ENCODE data around the gene ROR1. TPM values are rescaled to one million over a fixed set of nuclear protein-coding genes. Genes with fewer than 3 reads are reported as not detected.

ROR1 gene
- total and polyA plus RNA-seq, 12 donors, result 2.9 to 36.2 (median 15.3) TPM

- no peak for DNase-seq
- H3K9me3 ChIP-seq, result no peaks in the 10 kb centered on the region
- H3K27me3 ChIP-seq, result no peaks in the 10 kb centered on the region
- H3K4me1 ChIP-seq, result peaks cover 7 to 97% (median 36%) of the 10 kb centered on the region in 9 donors
- WGBS, 2 donors, result 92 to 96% methylated on average over 7 of the region's 7 CpGs
- no peak for TF ChIP-seq CTCF (IDR thresholded peaks at IDR 0.05)
- ATAC-seq, result no peak
- no peak overlapping the region for H3K27ac ChIP-seq
- intact Hi-C loops (cut with DNase I), result loop anchor here in 1 of 10 donors (10.0 kb wide), 1 partner anchor 130 kb away; no protein-coding TSS in a partner anchor
- no peak overlapping the region for H3K4me3 ChIP-seq
- no peaks in the 10 kb centered on the region for H3K36me3 ChIP-seq
Measured at GRCh38 chr1:63794354-63794753, 20.5 kb downstream of the ROR1 start.

- Histone ChIP-seq H3K4me1 (peaks cover 8 to 96% (median 37%) of the 10 kb centered on the region in 9 donors), H3K9me3 (no peaks in the 10 kb centered on the region), H3K27ac (peak overlapping the region in 4 of 10 donors; percentile 21 to 59 (median 44)), H3K4me3 (no peak overlapping the region), H3K27me3 (no peaks in the 10 kb centered on the region), H3K36me3 (no peaks in the 10 kb centered on the region)
- WGBS, 2 donors, result 56 to 67% methylated on average over 7 of the region's 7 CpGs
- intact Hi-C loops (cut with DNase I), result loop anchor here in 1 of 10 donors (10.0 kb wide), 1 partner anchor 130 kb away; no protein-coding TSS in a partner anchor
- ATAC-seq, result peak in 4 of 8 donors; percentile 3 to 23 (median 12)
- DNase-seq, result no peak
- TF ChIP-seq CTCF (IDR thresholded peaks at IDR 0.05), result no peak
Measured at GRCh38 chr1:63794939-63795378, 21.1 kb downstream of the ROR1 start.

GRCh38 chr1:63795455-63795854 is 21.6 kb downstream of the ROR1 start:
- DNase-seq (no peak), ATAC-seq (peak in 7 of 8 donors; percentile 30 to 68 (median 41))
- Histone ChIP-seq H3K27ac (peak overlapping the region in 4 of 10 donors; percentile 21 to 59 (median 44)), H3K9me3 (no peaks in the 10 kb centered on the region), H3K27me3 (no peaks in the 10 kb centered on the region), H3K4me1 (peaks cover 8 to 91% (median 37%) of the 10 kb centered on the region in 9 donors), H3K4me3 (no peak overlapping the region), H3K36me3 (no peaks in the 10 kb centered on the region)
- no peak for TF ChIP-seq CTCF (IDR thresholded peaks at IDR 0.05)
- intact Hi-C loops (cut with DNase I), result loop anchor here in 1 of 10 donors (10.0 kb wide), 1 partner anchor 129 kb away; no protein-coding TSS in a partner anchor
- 50 to 59% methylated on average over 4 of the region's 4 CpGs for WGBS, 2 donors

GRCh38 chr1:63797056-63797726 is 23.4 kb downstream of the ROR1 start:
- TF ChIP-seq CTCF (IDR thresholded peaks at IDR 0.05), result no peak
- intact Hi-C loops (cut with DNase I), result loop anchor here in 1 of 10 donors (10.0 kb wide), 1 partner anchor 128 kb away; no protein-coding TSS in a partner anchor
- H3K4me1 ChIP-seq, result peaks cover 8 to 74% (median 37%) of the 10 kb centered on the region in 9 donors
- no peaks in the 10 kb centered on the region for H3K36me3 ChIP-seq
- DNase-seq (no peak), ATAC-seq (no peak)
- H3K27me3 ChIP-seq, result no peaks in the 10 kb centered on the region
- H3K27ac ChIP-seq, result no peak overlapping the region
- no peak overlapping the region for H3K4me3 ChIP-seq
- 76 to 85% methylated on average over 7 of the region's 7 CpGs for WGBS, 2 donors
- no peaks in the 10 kb centered on the region for H3K9me3 ChIP-seq

Measured in heart right ventricle (tissue), 16 donors.